Keratinocyte (primary cell): ENCODE results near the gene SYT9.

Experiments
- EZH2 ChIP-seq: IDR thresholded peaks from one replicate; pipeline ENCODE4 v1.6.1; 2012; ENCODE audit warnings: inconsistent platforms, mild to moderate bottlenecking, low read length, moderate library complexity
- TF ChIP-seq, protein P1 (sequence below), 3 experiments: IDR thresholded peaks in 1 of 3; conservative IDR thresholded peaks in 1 of 3; optimal IDR thresholded peaks in 1 of 3; 2 replicates in 2 of 3; 3 replicates in 1 of 3; pipeline versions ENCODE3 to v1.5.1; 2011; ENCODE audit warnings: low read length in 3 of 3, mild to moderate bottlenecking in 3 of 3, moderate library complexity in 2 of 3, control low read depth in 1 of 3, inconsistent platforms in 1 of 3; ENCODE audit not compliant: insufficient read depth in 2 of 3; ENCODE audit errors: extremely low read depth in 1 of 3

- TF ChIP-seq, protein P1, sequence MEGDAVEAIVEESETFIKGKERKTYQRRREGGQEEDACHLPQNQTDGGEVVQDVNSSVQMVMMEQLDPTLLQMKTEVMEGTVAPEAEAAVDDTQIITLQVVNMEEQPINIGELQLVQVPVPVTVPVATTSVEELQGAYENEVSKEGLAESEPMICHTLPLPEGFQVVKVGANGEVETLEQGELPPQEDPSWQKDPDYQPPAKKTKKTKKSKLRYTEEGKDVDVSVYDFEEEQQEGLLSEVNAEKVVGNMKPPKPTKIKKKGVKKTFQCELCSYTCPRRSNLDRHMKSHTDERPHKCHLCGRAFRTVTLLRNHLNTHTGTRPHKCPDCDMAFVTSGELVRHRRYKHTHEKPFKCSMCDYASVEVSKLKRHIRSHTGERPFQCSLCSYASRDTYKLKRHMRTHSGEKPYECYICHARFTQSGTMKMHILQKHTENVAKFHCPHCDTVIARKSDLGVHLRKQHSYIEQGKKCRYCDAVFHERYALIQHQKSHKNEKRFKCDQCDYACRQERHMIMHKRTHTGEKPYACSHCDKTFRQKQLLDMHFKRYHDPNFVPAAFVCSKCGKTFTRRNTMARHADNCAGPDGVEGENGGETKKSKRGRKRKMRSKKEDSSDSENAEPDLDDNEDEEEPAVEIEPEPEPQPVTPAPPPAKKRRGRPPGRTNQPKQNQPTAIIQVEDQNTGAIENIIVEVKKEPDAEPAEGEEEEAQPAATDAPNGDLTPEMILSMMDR (optimal IDR thresholded peaks at IDR 0.05 in 1 of 3, IDR thresholded peaks at IDR 0.05 in 1 of 3, conservative IDR thresholded peaks at IDR 0.05 in 1 of 3; ENCODE audit: extremely low read depth in 1 of 3, insufficient read depth in 2 of 3, low read length in 3 of 3) = no peak
- TF ChIP-seq EZH2 = no peak
These were observed 222.0 kb downstream of the SYT9 start for GRCh38 chr11:7473717-7474116.
